NCI-H69 (cell line): ENCODE data around the gene HTT.

Source experiments
- DNase-seq: peaks from one replicate; lab custom pipeline; 2025; lab: John Stamatoyannopoulos, UW

Gene HTT

DNA sequence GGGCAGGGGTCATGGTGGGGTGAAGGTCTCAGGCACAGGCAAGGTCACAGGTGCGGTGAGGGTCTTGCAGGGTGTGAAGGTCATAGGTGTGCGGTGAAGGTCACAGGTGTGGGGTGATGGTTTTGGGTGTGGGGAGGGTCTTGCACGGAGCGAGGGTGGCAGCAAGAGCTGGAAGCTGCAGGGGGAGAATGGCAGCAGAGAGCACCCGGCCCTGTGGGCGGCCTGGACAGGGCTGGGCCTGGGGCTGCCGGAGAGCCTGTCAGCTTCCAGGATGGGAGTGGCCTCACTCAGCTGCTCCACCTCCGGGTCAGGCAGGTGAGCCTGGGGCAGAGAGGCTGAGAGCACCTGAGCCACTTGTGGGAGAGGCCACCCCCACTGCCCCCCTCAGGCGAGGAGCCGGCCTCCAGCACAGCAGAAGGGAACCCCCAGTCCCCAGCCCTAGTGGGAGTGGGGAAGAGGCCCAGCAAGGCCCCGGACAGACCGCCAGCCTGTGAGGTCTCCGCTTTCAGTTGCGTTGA lies 176.0 kb downstream of the HTT start:
- DNase-seq: no peak

DNA sequence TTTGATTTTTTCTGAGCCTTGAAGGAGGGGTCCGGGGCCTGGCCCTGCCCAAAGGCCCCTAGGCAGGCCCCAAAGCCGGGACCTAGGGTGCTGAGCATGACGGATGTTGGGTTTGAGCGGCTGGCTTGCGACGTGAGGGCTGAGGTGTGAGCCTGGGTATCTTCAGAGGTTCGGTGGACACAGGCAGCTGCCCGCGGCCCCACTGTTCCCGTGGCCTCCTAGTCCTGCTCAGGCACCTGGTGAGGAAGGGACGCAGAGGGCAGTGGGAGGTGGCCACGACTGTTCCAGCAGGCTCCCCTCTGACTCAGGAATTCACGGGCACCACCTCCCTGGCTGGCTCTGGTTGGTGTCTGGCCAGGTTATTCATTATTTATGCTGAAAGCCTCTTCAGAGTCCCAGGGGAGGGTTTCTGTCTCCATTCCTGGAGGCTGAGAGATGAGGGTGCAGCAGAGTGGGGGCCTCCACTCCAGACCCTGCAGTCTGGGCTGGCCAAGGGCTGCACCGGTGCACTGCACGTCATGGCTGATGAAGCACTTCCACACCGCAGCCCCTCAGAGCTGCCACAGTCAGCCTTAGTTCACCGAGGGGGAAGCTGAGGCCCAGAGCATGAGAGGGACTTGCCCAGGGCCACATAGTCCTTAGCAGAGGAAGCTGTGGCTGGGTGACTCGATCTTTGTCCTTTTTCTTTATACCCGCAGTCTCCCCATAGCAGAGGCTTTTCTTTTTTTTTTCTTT lies 176.6 kb downstream of the HTT start:
- DNase-seq: peak; percentile 18

DNA sequence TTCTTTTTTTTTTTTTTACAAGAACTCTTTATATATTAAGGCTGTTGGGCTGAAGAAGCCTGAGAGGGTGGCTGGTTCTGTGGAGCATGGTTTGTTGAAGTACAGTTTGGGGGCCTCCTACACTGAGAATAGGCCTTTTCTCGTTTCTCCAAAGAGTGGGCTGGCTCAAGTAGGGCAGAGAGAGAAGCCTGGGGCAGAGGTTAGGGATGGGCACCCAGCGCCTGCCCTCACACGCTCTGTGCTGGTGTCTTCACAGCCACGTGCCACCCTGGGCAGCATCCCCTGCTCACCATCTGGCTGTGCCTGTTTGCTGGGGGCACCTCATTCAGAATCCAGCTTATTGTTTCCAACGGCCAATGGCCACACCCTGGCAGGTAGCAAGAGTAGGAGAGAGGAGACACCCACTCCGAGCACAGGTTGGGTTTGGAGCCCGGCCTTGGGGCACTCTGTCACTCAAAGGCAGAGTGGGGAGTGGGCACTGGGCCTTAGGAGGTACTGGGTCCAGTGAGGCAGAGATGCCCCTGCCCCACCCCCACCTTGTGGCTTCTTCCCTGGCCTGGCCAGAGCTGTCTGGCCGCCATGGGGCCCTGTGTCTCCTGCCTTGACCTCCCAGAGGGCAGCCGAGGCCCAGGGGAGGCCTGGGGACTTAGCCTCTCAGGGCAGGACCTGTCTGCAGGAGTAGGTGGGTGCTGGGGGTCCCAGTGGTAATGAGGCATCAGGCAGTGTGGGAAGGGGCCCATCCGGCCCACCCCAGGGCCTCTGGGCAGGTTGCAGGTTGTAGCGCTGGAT lies 177.4 kb downstream of the HTT start:
- peak; percentile 9 for DNase-seq

DNA sequence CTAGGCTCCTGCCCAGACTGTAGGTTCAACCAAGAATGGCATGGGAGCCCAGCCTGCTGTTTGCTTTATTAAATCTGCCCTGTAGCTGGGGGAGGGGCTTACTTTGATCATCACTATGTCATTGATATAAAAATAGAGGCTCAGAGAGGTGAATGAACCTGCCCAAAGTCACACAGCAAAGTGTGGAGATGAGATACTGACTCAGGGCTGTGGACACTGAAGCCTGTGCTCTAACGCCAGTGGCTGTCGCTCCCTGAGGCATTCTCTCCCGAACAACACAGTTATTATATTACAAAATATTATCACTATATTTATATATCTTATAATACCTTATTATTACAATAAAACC lies 178.0 kb downstream of the HTT start:
- no peak for DNase-seq

DNA sequence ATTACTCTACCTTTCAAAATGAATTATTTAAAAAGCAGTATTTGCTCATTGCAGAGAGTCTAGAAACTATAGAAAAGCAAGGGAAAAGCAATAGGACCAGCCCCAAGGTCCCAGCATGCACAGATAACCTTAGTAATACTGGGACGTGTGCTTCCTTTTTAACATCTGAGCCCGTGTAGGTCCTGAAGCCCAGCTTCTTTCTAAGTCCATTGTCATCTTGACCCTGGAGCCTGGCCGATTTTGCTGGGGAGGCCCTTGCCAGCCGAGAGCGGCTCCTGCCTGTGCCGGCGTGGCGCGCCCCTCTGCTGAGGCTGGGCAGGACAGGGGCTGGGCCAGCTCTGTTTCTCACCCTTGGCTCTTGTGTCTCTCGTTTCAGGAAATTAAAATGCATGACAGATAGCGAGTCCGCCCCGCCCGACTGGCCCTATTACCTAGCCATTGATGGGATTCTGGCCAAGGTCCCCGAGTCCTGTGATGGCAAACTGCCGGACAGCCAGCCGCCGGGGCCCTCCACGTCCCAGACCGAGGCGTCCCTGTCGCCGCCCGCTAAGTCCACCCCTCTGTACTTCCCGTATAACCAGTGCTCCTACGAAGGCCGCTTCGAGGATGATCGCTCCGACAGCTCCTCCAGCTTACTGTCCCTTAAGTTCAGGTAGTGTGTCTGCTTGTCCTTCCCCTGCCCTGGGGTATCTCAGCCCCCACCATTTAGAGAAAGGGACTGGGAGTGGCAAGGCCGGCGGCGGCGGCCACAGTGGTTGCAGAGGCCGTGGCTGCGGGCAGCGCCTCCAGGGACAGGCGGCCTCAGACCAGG lies 178.6 kb downstream of the HTT start:
- DNase-seq: no peak

DNA sequence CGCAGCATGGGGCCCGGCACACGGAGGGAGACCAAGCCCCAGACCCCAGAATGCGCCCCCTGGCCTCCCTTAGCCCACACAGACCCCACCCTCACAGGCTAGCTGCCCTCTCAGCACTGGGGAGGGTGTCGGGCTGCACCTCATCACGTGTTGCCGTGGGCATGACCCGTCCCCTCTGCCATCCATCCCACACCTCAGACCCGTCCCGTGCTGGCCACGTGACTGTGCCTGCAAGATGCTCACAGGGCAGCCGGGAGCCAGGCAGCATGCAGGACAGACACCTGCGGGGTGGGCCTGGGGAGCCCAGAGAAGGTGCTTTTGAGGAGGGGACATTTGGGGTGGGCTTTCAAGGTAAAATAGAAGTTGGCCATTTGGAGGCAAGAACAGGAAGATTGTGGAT lies 179.3 kb downstream of the HTT start:
- no peak for DNase-seq

DNA sequence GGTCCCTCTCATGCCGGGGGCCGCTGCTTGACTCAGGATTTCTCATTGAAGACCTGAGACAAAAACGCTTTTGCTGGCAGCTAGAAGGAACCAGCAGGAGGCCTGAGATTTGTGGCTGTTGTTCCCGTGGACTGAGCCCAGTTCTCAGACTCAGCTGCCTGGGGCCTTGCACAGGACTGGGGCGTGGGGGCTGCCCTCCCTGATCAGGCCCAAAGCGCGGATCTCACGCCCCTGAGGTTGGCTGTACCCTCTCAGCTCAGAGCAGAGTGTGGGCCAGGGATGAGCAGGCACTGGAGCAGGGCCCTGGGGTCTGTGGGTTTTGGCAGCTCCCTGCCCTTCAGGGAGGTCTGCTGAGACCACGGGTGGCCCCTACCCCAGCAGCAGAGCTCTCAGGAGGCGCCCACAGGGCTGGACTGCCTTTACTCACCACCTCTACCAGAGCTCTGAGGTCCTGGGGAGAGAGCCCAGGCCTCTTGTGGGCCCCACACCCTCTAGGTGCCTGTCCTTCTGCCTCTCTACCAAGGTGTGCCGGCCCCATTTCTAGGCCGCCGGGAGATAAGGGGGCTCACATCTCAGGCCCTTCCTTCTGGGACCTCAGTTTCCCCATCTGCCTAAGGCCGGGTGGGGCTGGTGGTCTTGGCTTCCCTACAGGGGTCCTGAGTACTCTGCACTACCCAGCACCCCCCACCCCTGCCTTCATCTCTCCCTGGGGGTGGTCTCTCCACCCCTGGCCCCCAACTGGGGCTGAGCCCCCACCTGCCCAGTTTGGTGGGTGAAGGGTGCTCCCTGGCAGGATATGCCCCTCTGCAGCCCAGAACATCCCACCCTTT lies 180.0 kb downstream of the HTT start:
- DNase-seq: no peak

DNA sequence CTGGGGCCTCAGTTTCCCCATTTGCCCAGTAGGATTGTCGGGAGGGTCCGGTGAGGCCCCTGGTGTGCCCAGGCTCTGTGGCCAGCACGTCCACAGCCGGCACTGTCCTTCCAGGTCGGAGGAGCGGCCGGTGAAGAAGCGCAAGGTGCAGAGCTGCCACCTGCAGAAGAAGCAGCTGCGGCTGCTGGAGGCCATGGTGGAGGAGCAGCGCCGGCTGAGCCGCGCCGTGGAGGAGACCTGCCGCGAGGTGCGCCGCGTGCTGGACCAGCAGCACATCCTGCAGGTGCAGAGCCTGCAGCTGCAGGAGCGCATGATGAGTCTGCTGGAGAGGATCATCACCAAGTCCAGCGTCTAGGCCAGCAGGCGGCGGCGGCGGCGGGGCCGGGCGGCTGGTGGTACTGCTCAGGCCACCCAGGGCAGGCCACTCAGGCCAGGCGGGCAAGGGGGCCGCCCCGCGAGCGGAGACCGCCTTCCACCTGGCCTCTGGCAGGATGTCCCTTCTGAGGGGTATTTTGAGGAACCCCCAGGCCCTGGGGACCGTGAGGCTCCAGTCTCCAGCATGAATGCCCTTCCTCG lies 181.2 kb downstream of the HTT start:
- DNase-seq: no peak

DNA sequence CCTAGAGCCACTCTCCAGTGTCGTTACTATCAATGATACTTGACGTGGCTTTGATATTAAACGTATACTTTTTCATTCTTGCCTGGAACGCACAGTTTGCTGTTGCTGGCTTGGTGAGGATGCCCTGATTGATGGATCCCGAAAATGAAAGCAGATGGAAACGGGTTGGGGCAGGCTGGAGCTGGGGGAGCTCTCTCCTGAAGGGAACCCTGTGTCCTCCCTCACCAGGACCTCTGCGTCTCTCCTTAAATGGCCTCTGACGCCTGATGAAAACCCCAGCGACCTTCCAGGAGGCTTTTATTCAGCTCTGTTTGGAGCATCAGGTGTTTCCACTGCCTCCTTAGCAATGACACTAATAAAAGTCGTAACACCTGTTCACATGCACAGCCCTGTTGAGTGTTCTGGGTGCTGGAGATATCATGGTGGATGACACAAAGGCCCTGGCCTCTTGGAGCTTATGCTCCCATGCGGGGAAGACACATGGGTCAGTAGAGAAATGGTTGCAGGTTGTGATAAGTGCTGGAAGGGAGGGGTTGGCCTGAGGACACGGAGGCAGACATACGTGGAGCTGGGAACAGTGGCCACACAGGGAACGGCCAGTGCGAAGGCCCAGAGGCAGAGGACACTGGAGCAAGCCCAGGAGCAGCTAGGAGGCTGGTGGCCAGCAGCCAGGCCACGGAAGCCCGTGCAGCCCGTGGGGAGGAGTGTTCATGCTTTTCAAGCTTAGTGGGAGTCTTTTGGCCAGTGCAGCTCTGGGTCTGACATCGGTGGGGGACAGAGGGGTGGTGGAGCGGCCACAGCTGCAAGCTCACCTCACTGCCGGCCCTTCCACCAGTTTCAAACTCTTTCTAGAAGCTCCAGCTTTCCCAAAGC lies 182.0 kb downstream of the HTT start:
- DNase-seq: no peak

DNA sequence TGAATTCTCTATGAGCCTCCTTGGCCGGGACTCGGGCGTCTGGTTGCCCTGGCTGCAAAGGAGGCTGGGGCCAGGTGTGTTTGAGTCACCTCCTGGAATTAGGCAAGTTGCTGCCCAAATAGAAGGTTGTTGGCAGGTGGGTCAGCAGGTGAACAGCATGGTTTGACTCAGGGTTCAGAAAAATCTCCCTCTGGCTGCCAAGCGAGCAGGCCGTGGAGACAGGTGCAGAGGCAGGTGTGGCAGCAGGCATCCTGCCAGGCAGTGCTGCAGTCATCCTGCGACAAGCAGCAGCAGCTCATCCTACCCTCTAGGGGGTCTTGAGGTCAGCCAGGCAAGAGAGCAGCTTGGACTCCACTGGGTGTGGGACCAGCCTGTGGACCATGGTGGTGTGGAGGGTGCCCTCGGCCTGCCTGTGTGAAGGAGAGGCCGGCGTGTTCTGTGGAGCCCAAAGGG lies 182.6 kb downstream of the HTT start:
- peak; percentile 75 for DNase-seq

DNA sequence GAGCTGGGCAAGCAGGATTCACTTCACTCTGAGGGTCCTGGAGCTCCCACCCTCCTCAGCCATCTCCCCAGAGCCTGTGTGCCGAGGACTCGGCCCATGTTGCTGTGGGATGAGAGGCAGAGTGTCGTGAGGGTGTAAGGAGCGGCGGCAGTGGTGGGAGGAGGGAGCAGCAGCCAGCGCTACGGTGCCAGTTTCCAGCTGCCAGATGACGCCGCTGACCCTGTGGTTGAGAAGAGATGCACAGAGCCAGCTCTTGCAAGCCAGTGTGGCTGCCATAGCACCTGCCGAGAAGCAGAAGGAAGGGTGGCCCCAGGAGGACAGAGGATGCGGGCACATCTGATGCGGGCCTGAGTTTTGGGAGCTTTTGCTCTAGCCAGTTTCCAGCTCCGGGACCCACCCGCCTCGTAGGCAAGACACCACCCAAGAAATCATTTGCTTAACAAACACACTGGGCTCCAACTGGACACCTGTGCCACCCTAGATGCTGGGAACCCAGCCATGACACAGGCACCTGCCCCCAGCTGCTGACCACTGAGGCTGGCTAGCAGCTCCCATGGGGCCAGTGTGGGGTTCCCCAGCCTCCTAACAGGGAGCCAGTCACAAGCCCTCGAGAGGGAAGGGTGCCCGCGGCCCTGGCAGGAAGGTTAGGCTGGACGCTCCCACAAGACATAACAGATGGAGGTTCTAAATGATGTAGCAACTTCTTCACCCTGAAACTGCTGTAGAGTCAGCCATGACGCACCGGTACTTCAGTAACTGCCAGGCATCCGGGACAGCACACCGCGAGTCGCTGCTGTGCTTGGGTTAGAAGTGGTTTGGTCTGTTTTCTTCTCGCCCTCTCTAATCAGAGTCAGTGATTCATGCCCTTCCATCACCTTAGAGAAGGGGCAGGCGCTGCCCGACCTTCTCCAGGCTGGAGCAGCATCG lies 183.3 kb downstream of the HTT start:
- DNase-seq: peak; percentile 13

DNA sequence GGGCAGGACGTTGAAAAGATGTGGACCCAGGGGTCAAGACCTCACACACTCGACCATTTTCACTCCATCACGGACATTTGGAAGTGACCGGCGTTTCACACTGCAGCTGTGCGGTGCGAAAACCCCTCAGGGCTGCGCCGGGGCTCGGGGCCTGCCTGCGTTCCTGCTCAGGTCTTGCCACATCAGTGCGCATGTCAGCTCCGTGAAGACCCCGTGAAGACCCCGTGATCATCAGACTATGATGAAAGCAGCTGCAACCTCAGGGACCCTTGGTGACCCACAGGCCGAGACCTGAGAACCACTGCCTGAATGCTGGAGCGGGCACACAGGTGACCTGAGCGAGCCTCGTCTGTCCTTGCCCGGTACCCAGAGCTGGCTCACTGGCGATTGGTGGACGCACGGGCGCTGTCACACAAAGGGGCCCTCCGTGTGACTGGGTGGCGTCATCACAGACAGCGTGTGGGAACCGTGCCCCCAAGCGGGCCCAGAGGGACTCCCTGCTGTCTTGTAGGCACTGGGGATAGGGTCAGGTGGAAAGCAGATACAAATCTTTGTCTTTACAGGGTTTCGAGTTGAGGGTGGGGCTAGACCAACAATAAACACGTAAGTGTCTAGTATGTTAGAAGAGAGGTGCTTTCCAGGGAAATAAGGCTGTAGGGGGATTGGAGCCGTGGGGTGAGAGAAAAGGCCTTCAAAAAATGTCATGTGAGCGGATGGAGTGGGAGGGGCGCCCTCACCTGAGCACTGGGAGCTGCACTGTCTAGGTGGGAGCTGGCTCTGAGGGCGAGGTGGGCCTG lies 187.1 kb downstream of the HTT start:
- no peak for DNase-seq

DNA sequence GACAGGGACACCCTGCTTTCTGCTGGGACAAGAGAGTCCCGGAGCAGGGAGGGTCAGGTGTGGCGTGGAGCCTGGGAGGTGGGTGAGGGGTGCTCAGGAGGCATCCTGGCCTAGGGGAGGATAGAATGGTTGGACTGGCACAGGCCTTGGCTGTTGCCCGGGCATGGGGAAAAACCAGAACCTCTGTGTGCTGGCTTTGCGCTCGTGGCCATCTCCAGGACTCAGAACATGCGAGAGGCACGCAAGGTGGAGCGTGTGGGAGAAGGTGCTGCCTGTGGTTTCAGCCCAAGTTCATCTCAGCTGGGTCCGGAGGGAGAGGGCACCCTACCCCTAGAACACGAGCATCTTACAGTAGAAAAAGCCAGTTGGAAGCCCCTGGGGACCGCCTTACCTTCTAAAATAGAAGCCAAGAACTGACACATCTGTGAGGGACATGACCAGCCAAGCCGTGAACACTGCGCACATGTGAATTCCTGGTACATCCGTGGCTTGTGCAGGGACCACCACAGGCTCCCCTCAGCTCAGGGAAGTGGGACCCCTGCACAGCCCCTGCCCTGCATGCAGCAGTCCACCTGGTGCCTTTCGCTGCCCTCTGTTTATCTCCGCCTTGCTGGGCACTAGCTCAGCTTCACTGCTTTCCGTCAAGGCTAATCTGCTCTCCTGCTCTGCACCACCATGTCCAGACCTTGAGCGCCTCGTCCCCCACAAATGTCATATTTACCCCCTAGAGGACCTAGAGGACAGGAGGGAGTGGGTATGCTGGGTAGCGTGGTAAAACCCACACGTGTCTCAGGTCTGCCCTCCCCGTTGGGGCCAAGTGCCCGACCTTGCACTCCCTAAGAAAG lies 187.9 kb downstream of the HTT start:
- DNase-seq: no peak

DNA sequence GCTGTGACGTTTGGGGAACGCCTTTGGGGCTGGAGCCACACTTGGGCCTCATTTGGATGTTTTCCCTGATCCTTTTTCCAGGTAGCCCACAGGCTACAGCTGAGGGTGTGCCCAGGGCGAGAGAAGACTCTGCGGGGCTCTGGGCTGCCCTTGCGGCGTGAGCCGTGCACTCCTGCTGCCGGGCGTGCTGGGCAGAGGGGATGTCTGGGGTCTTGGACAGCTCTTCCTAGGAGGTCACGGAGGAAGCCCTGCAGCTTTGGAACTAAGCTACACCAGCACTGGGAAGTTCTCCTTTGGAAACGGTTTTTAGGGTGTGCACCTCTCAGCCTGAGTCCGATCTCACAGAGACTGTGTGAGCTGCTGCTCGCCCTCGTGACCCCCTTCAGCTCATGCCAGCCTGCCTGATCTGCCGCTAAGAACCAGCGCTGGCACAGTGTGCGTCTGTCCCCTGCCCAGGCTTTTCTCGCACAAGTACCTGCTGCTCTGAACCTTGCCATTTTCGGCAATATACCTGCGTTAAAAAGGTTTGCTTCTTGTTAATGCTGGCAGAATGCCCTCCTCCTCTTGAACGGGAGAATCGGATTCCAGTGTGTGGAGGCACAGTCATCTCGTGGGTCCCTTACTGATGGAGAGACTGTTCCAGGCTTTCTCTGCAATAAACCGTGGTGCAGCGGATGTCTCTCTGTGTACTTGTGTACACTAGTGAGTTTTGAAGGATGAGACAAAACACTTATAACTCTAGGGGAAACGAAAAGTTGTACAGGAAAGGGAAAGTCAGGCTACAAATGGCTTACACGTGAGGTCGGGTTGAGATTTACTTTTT lies 188.8 kb downstream of the HTT start:
- DNase-seq: no peak

DNA sequence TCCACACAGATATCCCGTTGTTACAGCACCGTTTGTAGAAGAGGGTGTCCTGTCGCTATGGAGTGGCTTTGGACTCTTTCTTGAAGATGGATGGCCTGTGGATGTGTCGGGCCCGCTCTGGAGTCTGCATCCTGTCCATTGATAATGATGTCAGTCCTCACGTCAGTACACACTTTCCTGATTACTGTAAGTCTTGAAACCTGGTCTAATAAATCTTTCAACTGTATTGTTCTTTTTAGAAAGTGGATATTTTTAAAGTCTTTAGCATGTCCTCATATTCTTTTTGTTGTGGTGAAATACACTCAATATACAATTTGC lies 189.4 kb downstream of the HTT start:
- DNase-seq: no peak

DNA sequence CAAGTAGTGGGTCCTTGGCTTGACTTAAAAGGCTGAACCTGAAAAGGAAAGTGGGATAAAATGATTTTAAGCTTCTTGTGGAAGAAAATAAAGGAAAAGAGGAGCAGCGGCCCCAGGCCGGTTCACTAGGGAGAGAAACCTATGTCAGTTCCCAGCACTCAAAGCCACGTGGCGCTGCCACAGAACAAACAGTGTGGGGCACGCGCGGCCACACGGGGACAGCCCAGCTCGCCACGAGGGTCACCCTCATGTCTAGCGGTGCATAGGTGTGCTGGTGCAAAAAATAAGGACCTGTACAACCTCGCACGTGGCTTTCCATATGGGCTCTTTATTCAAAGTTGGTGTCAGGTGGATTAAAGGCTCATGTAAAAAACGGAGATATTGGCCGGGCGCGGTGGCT lies 191.6 kb downstream of the HTT start:
- DNase-seq: no peak
